Naive thymus-derived CD4-positive, alpha-beta T cell (primary cell): ENCODE measurements around the gene CDC14A. TPM values are rescaled to one million over a fixed set of nuclear protein-coding genes. Genes with fewer than 3 reads are reported as not detected.
A peak's percentile ranks its signal among the peaks of the same experiment; 100 is the strongest.

ENCODE experiments used
- ATAC-seq: fragments of 150-1000 bp; cut with Tn5 transposase; 2 replicates; pipeline ENCODE4 v1.10.0; 2021; ENCODE audit warnings: mild to moderate bottlenecking, moderate library complexity
- CTCF ChIA-PET: fragments of 350-600 bp; sonication (Branson Sonifier 250); formaldehyde crosslinking; loops from one replicate; lab custom pipeline; 2021; ENCODE audit warnings: antibody characterized with exemption; lab: Charles Lee
- POLR2A ChIA-PET: fragments of 350-600 bp; sonication (Branson Sonifier 250); formaldehyde crosslinking; loops from one replicate; lab custom pipeline; 2021; ENCODE audit warnings: antibody characterized with exemption, inconsistent platforms; lab: Charles Lee
- DNase-seq, 9 donors: peaks; one replicate each; pipeline versions ENCODE4 v3.0.0 to v3.0.0-alpha.2; 2020 to 2022; ENCODE audit warnings: mixed read lengths in 1 of 9
- H3K27ac ChIP-seq: one replicate; pipeline ENCODE4 v1.7.0; 2013; ENCODE audit warnings: mild to moderate bottlenecking, low read depth, low read length, moderate library complexity
- H3K27me3 ChIP-seq, 2 donors: one replicate each; pipeline ENCODE4 v1.7.0; 2013; ENCODE audit warnings: low read length in 2 of 2, mild to moderate bottlenecking in 2 of 2, moderate library complexity in 2 of 2; ENCODE audit not compliant: control insufficient read depth in 2 of 2, insufficient read depth in 2 of 2
- H3K36me3 ChIP-seq, 3 experiments: 1 replicate in 2 of 3; 2 replicates in 1 of 3; pipeline ENCODE4 v1.7.0; 2013; ENCODE audit warnings: low read length in 3 of 3, mild to moderate bottlenecking in 3 of 3, moderate library complexity in 1 of 3; ENCODE audit not compliant: insufficient read depth in 3 of 3, control insufficient read depth in 2 of 3
- H3K4me1 ChIP-seq, 2 donors: one replicate each; pipeline ENCODE4 v1.7.0; 2013; ENCODE audit warnings: low read length in 2 of 2, mild to moderate bottlenecking in 2 of 2, moderate library complexity in 1 of 2; ENCODE audit not compliant: control insufficient read depth in 2 of 2, insufficient read depth in 2 of 2
- H3K4me3 ChIP-seq: 2 replicates; pipeline ENCODE4 v1.7.0; 2013; ENCODE audit warnings: mild to moderate bottlenecking, low read length
- H3K9me3 ChIP-seq, 3 experiments: 1 replicate in 2 of 3; 2 replicates in 1 of 3; pipeline ENCODE4 v1.7.0; 2013; ENCODE audit warnings: low read length in 3 of 3; ENCODE audit not compliant: control insufficient read depth in 2 of 3
- H3K27ac Mint-ChIP-seq, 9 donors: one replicate each; pipeline ENCODE4 v1.8.0; 2020 to 2022; ENCODE audit warnings: mixed read lengths in 9 of 9, mild to moderate bottlenecking in 8 of 9, moderate library complexity in 5 of 9, inconsistent platforms in 2 of 9
- H3K27me3 Mint-ChIP-seq, 5 donors: one replicate each; pipeline ENCODE4 v1.8.0; 2021 to 2022; ENCODE audit warnings: mixed read lengths in 5 of 5, mild to moderate bottlenecking in 1 of 5
- H3K36me3 Mint-ChIP-seq, 5 donors: one replicate each; pipeline ENCODE4 v1.8.0; 2020 to 2022; ENCODE audit warnings: mixed read lengths in 5 of 5, mild to moderate bottlenecking in 3 of 5, inconsistent platforms in 1 of 5
- H3K4me1 Mint-ChIP-seq, 7 donors: one replicate each; pipeline ENCODE4 v1.8.0; 2020 to 2022; ENCODE audit warnings: mixed read lengths in 7 of 7, mild to moderate bottlenecking in 3 of 7, inconsistent platforms in 1 of 7
- H3K4me3 Mint-ChIP-seq, 10 donors: one replicate each; pipeline ENCODE4 v1.8.0; 2020 to 2022; ENCODE audit warnings: mild to moderate bottlenecking in 10 of 10, mixed read lengths in 10 of 10, moderate library complexity in 6 of 10, inconsistent platforms in 2 of 10
- H3K9me3 Mint-ChIP-seq, 11 donors: one replicate each; pipeline ENCODE4 v1.8.0; 2020 to 2022; ENCODE audit warnings: mixed read lengths in 11 of 11, mild to moderate bottlenecking in 4 of 11, inconsistent platforms in 1 of 11, moderate library complexity in 1 of 11
- intact Hi-C, 2 donors: fragments of 100-400 bp; cut with micrococcal nuclease; formaldehyde crosslinking; loops; one replicate each; pipeline ENCODE4 v1.15.1; 2023
- polyA plus RNA-seq, 2 donors: library from polyadenylated mRNA; unstranded; fragments of 300-500 nt; fragmentation: Illumina TruSeq; gene quantifications; one replicate each; pipeline ENCODE4 v1.2.3, GENCODE V29; 2021
- total RNA-seq, 6 experiments: library from RNA in 5 of 6; stranded (reverse) in 5 of 6; gene quantifications; 1 replicate in 5 of 6; 2 replicates in 1 of 6; pipeline ENCODE4 v1.2.3 and lab custom pipeline; 2021 to 2026

Gene CDC14A
- total and polyA plus RNA-seq, 7 experiments from 2014 or later: 47.1 to 136 (median 79.3) TPM

- Histone ChIP-seq H3K27me3 (no peaks in the 10 kb centered on the region), H3K36me3 (peaks cover 0 to 35% (median 15%) of the 10 kb centered on the region in 3 experiments), H3K4me3 (no peak overlapping the region), H3K4me1 (no peaks in the 10 kb centered on the region), H3K27ac (no peak overlapping the region), H3K9me3 (no peaks in the 10 kb centered on the region)
- H3K36me3 Mint-ChIP-seq: peaks cover 9 to 58% (median 49%) of the 10 kb centered on the region in 5 donors
- DNase-seq (no peak), ATAC-seq (no peak)
- H3K27ac Mint-ChIP-seq: no peak overlapping the region
- H3K9me3 Mint-ChIP-seq: peaks cover 0 to 5% (median 0%) of the 10 kb centered on the region in 11 donors
- H3K4me1 Mint-ChIP-seq: peaks cover 0 to 28% (median 7%) of the 10 kb centered on the region in 7 donors
- intact Hi-C loops: loop anchor here in 1 of 2 donors (2.0 kb wide), 1 partner anchor 14 kb away; no protein-coding TSS in a partner anchor
- H3K27me3 Mint-ChIP-seq: no peaks in the 10 kb centered on the region
- ChIA-PET CTCF (no interaction called here), POLR2A (no interaction called here)
- H3K4me3 Mint-ChIP-seq: no peak overlapping the region
Measured at GRCh38 chr1:100483230-100483629, 130.9 kb downstream of the CDC14A start.

DNA sequence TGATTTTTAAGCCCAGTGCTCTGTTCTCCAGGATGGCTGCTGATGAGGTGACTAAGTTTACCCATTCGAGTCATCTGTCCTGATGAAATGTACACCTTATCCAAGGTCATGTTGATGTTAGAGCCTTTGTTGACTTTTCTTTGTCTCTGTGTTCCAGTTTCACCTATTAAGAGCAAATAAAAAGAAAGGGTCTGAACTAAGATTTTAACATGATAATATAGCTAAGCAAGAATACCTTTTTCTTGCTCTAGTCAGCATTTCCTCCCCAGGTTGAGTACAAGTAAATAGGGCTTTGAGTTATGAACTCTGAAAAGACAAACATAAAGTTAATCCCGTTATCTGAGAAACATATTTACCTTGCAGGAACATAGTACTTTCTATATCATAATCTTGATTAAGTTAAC lies 133.6 kb downstream of the CDC14A start:
- POLR2A ChIA-PET: interaction anchor here (0.9 kb wide), 1 partner anchor 16 kb away, joined by 3 read pairs; no protein-coding TSS in a partner anchor
- intact Hi-C loops: no loop called here
- Histone ChIP-seq H3K4me3 (no peak overlapping the region), H3K9me3 (no peaks in the 10 kb centered on the region), H3K27me3 (no peaks in the 10 kb centered on the region), H3K27ac (no peak overlapping the region), H3K36me3 (peaks cover 0 to 39% (median 11%) of the 10 kb centered on the region in 3 experiments), H3K4me1 (no peaks in the 10 kb centered on the region)
- H3K9me3 Mint-ChIP-seq: peaks cover 0 to 5% (median 0%) of the 10 kb centered on the region in 11 donors
- peaks cover 8 to 65% (median 45%) of the 10 kb centered on the region in 5 donors for H3K36me3 Mint-ChIP-seq
- H3K4me3 Mint-ChIP-seq: no peak overlapping the region
- no peak overlapping the region for H3K27ac Mint-ChIP-seq
- CTCF ChIA-PET: no interaction called here
- no peak for ATAC-seq
- DNase-seq: no peak
- H3K27me3 Mint-ChIP-seq: no peaks in the 10 kb centered on the region
- peaks cover 0 to 15% (median 0%) of the 10 kb centered on the region in 7 donors for H3K4me1 Mint-ChIP-seq

GRCh38 chr1:100494393-100495084 lies 142.2 kb downstream of the CDC14A start:
- peaks cover 0 to 6% (median 0%) of the 10 kb centered on the region in 11 donors for H3K9me3 Mint-ChIP-seq
- Histone ChIP-seq H3K4me1 (no peaks in the 10 kb centered on the region), H3K27me3 (no peaks in the 10 kb centered on the region), H3K27ac (no peak overlapping the region), H3K4me3 (no peak overlapping the region), H3K9me3 (no peaks in the 10 kb centered on the region), H3K36me3 (peaks cover 9 to 54% (median 46%) of the 10 kb centered on the region in 3 experiments)
- ChIA-PET POLR2A (interaction anchor here (0.6 kb wide), 1 partner anchor 187 kb away, joined by 3 read pairs; no protein-coding TSS in a partner anchor), CTCF (no interaction called here)
- intact Hi-C loops: no loop called here
- peak overlapping the region in 4 of 9 donors; percentile 7 to 34 (median 14) for H3K27ac Mint-ChIP-seq
- ATAC-seq (no peak), DNase-seq (no peak)
- H3K4me1 Mint-ChIP-seq: peaks cover 0 to 19% (median 9%) of the 10 kb centered on the region in 7 donors
- H3K27me3 Mint-ChIP-seq: no peaks in the 10 kb centered on the region
- H3K36me3 Mint-ChIP-seq: peaks cover 28 to 60% (median 48%) of the 10 kb centered on the region in 5 donors
- H3K4me3 Mint-ChIP-seq: no peak overlapping the region

DNA sequence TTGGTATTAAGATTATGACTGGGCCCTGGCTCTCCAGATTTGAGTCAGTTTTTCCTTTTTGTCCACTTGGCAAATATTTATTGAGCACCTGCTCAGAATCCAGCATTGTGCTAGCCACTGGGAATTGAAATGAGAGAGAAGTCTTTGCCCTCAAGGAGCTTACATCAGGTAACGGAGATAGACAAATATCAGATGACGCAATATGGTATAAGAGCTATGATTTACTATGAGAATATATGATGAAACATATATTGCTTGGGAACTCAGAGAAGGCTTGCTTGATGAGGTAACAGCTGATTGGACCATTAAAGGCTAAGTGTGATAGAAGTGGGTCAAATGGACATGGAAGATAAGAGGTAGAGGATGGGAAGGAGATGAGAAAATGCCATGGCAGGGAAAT lies 144.6 kb downstream of the CDC14A start:
- no peak for ATAC-seq
- intact Hi-C loops: loop anchor here in 1 of 2 donors (2.0 kb wide), 1 partner anchor 14 kb away; no protein-coding TSS in a partner anchor
- Histone ChIP-seq H3K36me3 (peaks cover 9 to 64% (median 59%) of the 10 kb centered on the region in 3 experiments), H3K9me3 (no peaks in the 10 kb centered on the region), H3K4me1 (no peaks in the 10 kb centered on the region), H3K27me3 (no peaks in the 10 kb centered on the region), H3K4me3 (no peak overlapping the region), H3K27ac (no peak overlapping the region)
- DNase-seq: no peak
- H3K27me3 Mint-ChIP-seq: no peaks in the 10 kb centered on the region
- no peak overlapping the region for H3K4me3 Mint-ChIP-seq
- peaks cover 0 to 6% (median 0%) of the 10 kb centered on the region in 11 donors for H3K9me3 Mint-ChIP-seq
- POLR2A ChIA-PET: no interaction called here
- CTCF ChIA-PET: interaction anchor here (0.6 kb wide), 1 partner anchor 10 kb away, joined by 5 read pairs; no protein-coding TSS in a partner anchor
- peak overlapping the region in 2 of 9 donors; percentile 63 to 68 for H3K27ac Mint-ChIP-seq
- H3K36me3 Mint-ChIP-seq: peaks cover 32 to 66% (median 55%) of the 10 kb centered on the region in 5 donors
- peaks cover 0 to 22% (median 9%) of the 10 kb centered on the region in 7 donors for H3K4me1 Mint-ChIP-seq

DNA sequence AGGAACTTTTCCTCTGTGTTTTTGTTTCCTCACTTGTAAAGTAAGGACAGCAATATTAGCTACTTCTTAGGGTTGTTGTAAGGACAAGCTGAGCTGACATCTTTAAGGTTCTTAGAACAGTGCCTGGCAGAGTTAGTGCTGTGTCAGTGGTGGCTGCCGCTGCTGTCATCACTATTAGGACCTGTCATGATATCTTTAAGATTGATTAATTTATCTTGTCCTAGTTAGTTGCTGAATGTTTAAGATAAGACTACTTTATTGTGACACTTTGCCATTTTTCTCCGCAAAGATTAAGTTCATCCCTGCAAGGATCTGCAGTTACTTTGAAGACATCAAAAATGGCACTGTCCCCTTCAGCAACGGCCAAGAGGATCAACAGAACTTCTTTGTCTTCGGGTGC lies 145.5 kb downstream of the CDC14A start:
- Histone ChIP-seq H3K27me3 (no peaks in the 10 kb centered on the region), H3K27ac (no peak overlapping the region), H3K9me3 (no peaks in the 10 kb centered on the region), H3K36me3 (peaks cover 9 to 67% (median 65%) of the 10 kb centered on the region in 3 experiments), H3K4me3 (no peak overlapping the region), H3K4me1 (no peaks in the 10 kb centered on the region)
- Mint-ChIP-seq H3K27ac (peak overlapping the region in 3 of 9 donors; percentile 15 to 68 (median 46)), H3K4me3 (no peak overlapping the region), H3K36me3 (peaks cover 36 to 71% (median 53%) of the 10 kb centered on the region in 5 donors), H3K9me3 (peaks cover 0 to 6% (median 0%) of the 10 kb centered on the region in 11 donors), H3K27me3 (no peaks in the 10 kb centered on the region), H3K4me1 (peaks cover 0 to 23% (median 8%) of the 10 kb centered on the region in 7 donors)
- intact Hi-C loops: loop anchor here in 1 of 2 donors (2.0 kb wide), 1 partner anchor 15 kb away; no protein-coding TSS in a partner anchor
- DNase-seq (no peak), ATAC-seq (no peak)
- ChIA-PET CTCF (no interaction called here), POLR2A (no interaction called here)

GRCh38 chr1:100499194-100499811 lies 147.0 kb downstream of the CDC14A start:
- H3K36me3 Mint-ChIP-seq: peaks cover 39 to 79% (median 61%) of the 10 kb centered on the region in 5 donors
- CTCF ChIA-PET: no interaction called here
- peaks cover 3 to 81% (median 68%) of the 10 kb centered on the region in 3 experiments for H3K36me3 ChIP-seq

More at GRCh38 chr1:100499194-100499811, 147.0 kb downstream of the CDC14A start:
- Mint-ChIP-seq H3K27ac (peak overlapping the region in 7 of 9 donors; percentile 7 to 82 (median 44)), H3K4me3 (no peak overlapping the region), H3K27me3 (no peaks in the 10 kb centered on the region), H3K9me3 (peaks cover 0 to 6% (median 0%) of the 10 kb centered on the region in 11 donors), H3K4me1 (peaks cover 0 to 29% (median 13%) of the 10 kb centered on the region in 7 donors)
- DNase-seq: no peak
- ATAC-seq: no peak
- POLR2A ChIA-PET: no interaction called here
- intact Hi-C loops: no loop called here
- H3K27ac ChIP-seq: no peak overlapping the region
- no peak overlapping the region for H3K4me3 ChIP-seq
- no peaks in the 10 kb centered on the region for H3K9me3 ChIP-seq
- H3K27me3 ChIP-seq: no peaks in the 10 kb centered on the region
- H3K4me1 ChIP-seq: no peaks in the 10 kb centered on the region
